HepG2 (cell line): Measurements from ENCODE around the gene PSMB11. TPM values are rescaled to one million over a fixed set of nuclear protein-coding genes. Genes with fewer than 3 reads are reported as not detected.

Experiments
- ARID4A ChIP-seq: sonication (generic); formaldehyde crosslinking; IDR thresholded peaks from 2 replicates; pipeline ENCODE4 v1.5.0; 2020; ENCODE audit warnings: mild to moderate bottlenecking, missing genetic modification reagents, borderline replicate concordance
- EEA1 ChIP-seq: sonication (generic); formaldehyde crosslinking; IDR thresholded peaks from 2 replicates; pipeline ENCODE4 v1.5.1; 2020; ENCODE audit warnings: mild to moderate bottlenecking, missing genetic modification reagents, borderline replicate concordance
- EED ChIP-seq: sonication (generic); formaldehyde crosslinking; IDR thresholded peaks from 2 replicates; pipeline ENCODE4 v1.5.0; 2020; ENCODE audit warnings: mild to moderate bottlenecking, missing genetic modification reagents
- GATAD2A ChIP-seq: IDR thresholded peaks from 2 replicates; pipeline ENCODE4 v1.6.1; 2016
- HNF1A ChIP-seq, 2 experiments: sonication (generic) in 1 of 2; formaldehyde crosslinking in 1 of 2; IDR thresholded peaks; 2 replicates each; pipeline versions ENCODE4 v1.4.0 to v1.6.1; 2016 to 2020; ENCODE audit warnings: borderline replicate concordance in 1 of 2, low read depth in 1 of 2, mild to moderate bottlenecking in 1 of 2, missing genetic modification reagents in 1 of 2
- LCORL ChIP-seq, 2 experiments: fragments of 450-650 bp in 1 of 2; sonication (generic) in 1 of 2; formaldehyde crosslinking in 1 of 2; IDR thresholded peaks; 2 replicates each; pipeline versions ENCODE4 v1.5.0 to v1.6.1; 2017 to 2020; ENCODE audit warnings: antibody characterized with exemption in 1 of 2, missing genetic modification reagents in 1 of 2
- MLXIP ChIP-seq: sonication (generic); formaldehyde crosslinking; IDR thresholded peaks from 2 replicates; pipeline ENCODE4 v1.9.0; 2021; ENCODE audit warnings: missing genetic modification reagents, borderline replicate concordance
- ZNF33B ChIP-seq: sonication (generic); formaldehyde crosslinking; IDR thresholded peaks from 2 replicates; pipeline ENCODE4 v1.5.1; 2020; ENCODE audit warnings: mild to moderate bottlenecking, missing genetic modification reagents
- polyA plus RNA-seq, 8 experiments: library from polyadenylated mRNA; depleted of rRNA in 3 of 8; stranded (reverse) in 7 of 8; unstranded in 1 of 8; fragments of >200 nt; fragmentation: Illumina TruSeq in 4 of 8; extraction: Trizol in 4 of 8; gene quantifications; 2 replicates each; pipeline versions ENCODE4 v1.2.1 to v1.2.3, GENCODE V29; 2011 to 2016; ENCODE audit warnings: low read depth in 4 of 8, missing spikeins in 1 of 8, mixed read lengths in 1 of 8; ENCODE audit not compliant: insufficient read depth in 1 of 8
- total RNA-seq, 5 experiments: library from RNA; depleted of rRNA; stranded (reverse); fragments of >200 nt; fragmentation: Illumina TruSeq; extraction: Trizol; gene quantifications; 2 replicates each; pipeline ENCODE4 v1.2.3, GENCODE V29; 2016; ENCODE audit warnings: low read depth in 1 of 5
- TF ChIP-seq, protein P1 (sequence below): sonication (generic); formaldehyde crosslinking; IDR thresholded peaks from 2 replicates; pipeline ENCODE4 v1.5.0; 2020; ENCODE audit warnings: mild to moderate bottlenecking, missing genetic modification reagents, moderate library complexity
- TF ChIP-seq, protein P2 (sequence below): sonication (generic); formaldehyde crosslinking; conservative IDR thresholded peaks from 2 replicates; pipeline ENCODE4 v1.8.0; 2022; ENCODE audit warnings: mild to moderate bottlenecking, moderate library complexity, missing genetic modification reagents

Gene PSMB11
- total and polyA plus RNA-seq, 2 of the 13 experiments (the other 11 are each of a cell fraction or from before 2014, with no cell fraction given): not detected

GRCh38 chr14:23009939-23010726 is 31.9 kb upstream of the PSMB11 start, which contains the start of gene C14orf93 (continued):
- TF ChIP-seq ARID4A (CRISPR knock-in tag): peak; percentile 71; the same call in 1 of the 2 replicates
- TF ChIP-seq EED (CRISPR knock-in tag): no peak
- peak; percentile 90 for TF ChIP-seq ZNF33B (CRISPR knock-in tag)
- TF ChIP-seq, protein P1, sequence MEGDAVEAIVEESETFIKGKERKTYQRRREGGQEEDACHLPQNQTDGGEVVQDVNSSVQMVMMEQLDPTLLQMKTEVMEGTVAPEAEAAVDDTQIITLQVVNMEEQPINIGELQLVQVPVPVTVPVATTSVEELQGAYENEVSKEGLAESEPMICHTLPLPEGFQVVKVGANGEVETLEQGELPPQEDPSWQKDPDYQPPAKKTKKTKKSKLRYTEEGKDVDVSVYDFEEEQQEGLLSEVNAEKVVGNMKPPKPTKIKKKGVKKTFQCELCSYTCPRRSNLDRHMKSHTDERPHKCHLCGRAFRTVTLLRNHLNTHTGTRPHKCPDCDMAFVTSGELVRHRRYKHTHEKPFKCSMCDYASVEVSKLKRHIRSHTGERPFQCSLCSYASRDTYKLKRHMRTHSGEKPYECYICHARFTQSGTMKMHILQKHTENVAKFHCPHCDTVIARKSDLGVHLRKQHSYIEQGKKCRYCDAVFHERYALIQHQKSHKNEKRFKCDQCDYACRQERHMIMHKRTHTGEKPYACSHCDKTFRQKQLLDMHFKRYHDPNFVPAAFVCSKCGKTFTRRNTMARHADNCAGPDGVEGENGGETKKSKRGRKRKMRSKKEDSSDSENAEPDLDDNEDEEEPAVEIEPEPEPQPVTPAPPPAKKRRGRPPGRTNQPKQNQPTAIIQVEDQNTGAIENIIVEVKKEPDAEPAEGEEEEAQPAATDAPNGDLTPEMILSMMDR: no peak
- 0 out of 2 replicates have a peak, but pooled peaks have one; percentile 12 for TF ChIP-seq MLXIP (CRISPR knock-in tag)
- TF ChIP-seq, protein P2, sequence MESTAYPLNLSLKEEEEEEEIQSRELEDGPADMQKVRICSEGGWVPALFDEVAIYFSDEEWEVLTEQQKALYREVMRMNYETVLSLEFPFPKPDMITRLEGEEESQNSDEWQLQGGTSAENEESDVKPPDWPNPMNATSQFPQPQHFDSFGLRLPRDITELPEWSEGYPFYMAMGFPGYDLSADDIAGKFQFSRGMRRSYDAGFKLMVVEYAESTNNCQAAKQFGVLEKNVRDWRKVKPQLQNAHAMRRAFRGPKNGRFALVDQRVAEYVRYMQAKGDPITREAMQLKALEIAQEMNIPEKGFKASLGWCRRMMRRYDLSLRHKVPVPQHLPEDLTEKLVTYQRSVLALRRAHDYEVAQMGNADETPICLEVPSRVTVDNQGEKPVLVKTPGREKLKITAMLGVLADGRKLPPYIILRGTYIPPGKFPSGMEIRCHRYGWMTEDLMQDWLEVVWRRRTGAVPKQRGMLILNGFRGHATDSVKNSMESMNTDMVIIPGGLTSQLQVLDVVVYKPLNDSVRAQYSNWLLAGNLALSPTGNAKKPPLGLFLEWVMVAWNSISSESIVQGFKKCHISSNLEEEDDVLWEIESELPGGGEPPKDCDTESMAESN (CRISPR knock-in tag): peak; percentile 49; the same call in 1 of the 2 replicates
- no peak for TF ChIP-seq HNF1A (IDR thresholded peaks at IDR 0.05; ENCODE audit: low read depth)
- no peak for TF ChIP-seq HNF1A (CRISPR knock-in tag; IDR thresholded peaks at IDR 0.05; ENCODE audit: borderline replicate concordance)
- peak; percentile 47; the same call in 1 of the 2 replicates for TF ChIP-seq EEA1
- TF ChIP-seq LCORL (IDR thresholded peaks at IDR 0.05): no peak
- TF ChIP-seq LCORL (CRISPR knock-in tag; IDR thresholded peaks at IDR 0.05): peak; percentile 57; the same call in 1 of the 2 replicates
- peak; percentile 74; the same call in 1 of the 2 replicates for TF ChIP-seq GATAD2A
